ENCODE results near the gene GPR137B. TPM values are rescaled to one million over a fixed set of nuclear protein-coding genes. Genes with fewer than 3 reads are reported as not detected.

Gene GPR137B
- total RNA-seq, 1 donor from 2014 or later = 5.6 TPM

Other genes with a start within 250 kb of the GPR137B start
- gene NID1, start 77.4 kb upstream of the GPR137B start, total RNA-seq = 158 TPM
- gene ERO1B, start 139.4 kb downstream of the GPR137B start, total RNA-seq = 5.5 TPM

All from tongue (tissue), 1 donor.